Colonic mucosa (tissue), 4 donors: Measurements from ENCODE around the gene C8B. TPM values are rescaled to one million over a fixed set of nuclear protein-coding genes. Genes with fewer than 3 reads are reported as not detected.

ENCODE experiments used
- DNase-seq: peaks from one replicate; pipeline ENCODE4 v3.0.0-alpha.2; 2020
- H3K27ac ChIP-seq: fragments of 200-600 bp; one replicate; pipeline ENCODE4 v1.8.0; 2021
- H3K27me3 ChIP-seq: fragments of 200-600 bp; one replicate; pipeline ENCODE4 v1.8.0; 2021
- H3K36me3 ChIP-seq: fragments of 200-600 bp; one replicate; pipeline ENCODE4 v1.8.0; 2021
- H3K4me1 ChIP-seq: fragments of 200-600 bp; one replicate; pipeline ENCODE4 v1.8.0; 2021; ENCODE audit warnings: mild to moderate bottlenecking
- H3K4me3 ChIP-seq: fragments of 200-600 bp; one replicate; pipeline ENCODE4 v1.8.0; 2021
- H3K9ac ChIP-seq, 2 donors: one replicate each; pipeline ENCODE4 v1.7.0; 2013; ENCODE audit warnings: control low read depth in 2 of 2, low read depth in 2 of 2, low read length in 2 of 2
- H3K9me3 ChIP-seq: fragments of 200-600 bp; one replicate; pipeline ENCODE4 v1.8.0; 2021
- CTCF ChIP-seq: fragments of 200-600 bp; IDR thresholded peaks from one replicate; pipeline ENCODE4 v1.8.0; 2022; ENCODE audit warnings: antibody characterized with exemption, mild to moderate bottlenecking
- intact Hi-C: fragments of 100-400 bp; cut with DNase I; formaldehyde crosslinking; loops from one replicate; pipeline ENCODE4 v1.14.1; 2022
- total RNA-seq, 2 donors: library from RNA; stranded (reverse); fragmentation: NEBNext Ultra II Directional in 1 of 2; extraction: Animal tissue kit (Norgen Biotek cat#: 25700) in 1 of 2; gene quantifications; one replicate each; pipeline ENCODE4 v1.2.1, GENCODE V29; 2021
- donor health status: healthy.
- donor health status: DM: no; HTN: no; CAD: no.
- donor health status: DM: no; HTN: no; CAD: no.

The C8B gene
- total RNA-seq = not detected

GRCh38 chr1:56965916-56966697 is at the start of gene C8B:
TSS of gene C8B (minus strand) at chr1:56966015. CDS start at chr1:56965948, 67 bp downstream.
- H3K27ac ChIP-seq = no peak within 1 kb of the TSS
- no peak within 1 kb of the TSS for H3K9ac ChIP-seq
- H3K4me3 ChIP-seq = no peak within 1 kb of the TSS
- intact Hi-C loops = no loop called here
- no peak for TF ChIP-seq CTCF
- no peaks in the 10 kb centered on the region for H3K9me3 ChIP-seq
- no peak for DNase-seq
- H3K36me3 ChIP-seq = no peaks in the 10 kb centered on the region
- H3K27me3 ChIP-seq = no peaks in the 10 kb centered on the region
- H3K4me1 ChIP-seq = no peaks in the 10 kb centered on the region

- no peaks in the 10 kb centered on the region for H3K9me3 ChIP-seq
These were observed 49.3 kb upstream of the C8B start for GRCh38 chr1:57015071-57015470.

GRCh38 chr1:57013522-57013921 is 47.7 kb upstream of the C8B start:
- H3K4me1 ChIP-seq = no peaks in the 10 kb centered on the region
- H3K4me3 ChIP-seq = no peak overlapping the region
- no peaks in the 10 kb centered on the region for H3K36me3 ChIP-seq
- H3K27me3 ChIP-seq = no peaks in the 10 kb centered on the region
- no peak overlapping the region for H3K9ac ChIP-seq
- no peak for TF ChIP-seq CTCF
- no peak overlapping the region for H3K27ac ChIP-seq
- intact Hi-C loops = no loop called here
- no peak for DNase-seq
- H3K9me3 ChIP-seq = no peaks in the 10 kb centered on the region

More at GRCh38 chr1:57015071-57015470, 49.3 kb upstream of the C8B start:
- H3K27ac ChIP-seq = no peak overlapping the region
- no peaks in the 10 kb centered on the region for H3K4me1 ChIP-seq
- H3K9ac ChIP-seq = no peak overlapping the region
- H3K27me3 ChIP-seq = no peaks in the 10 kb centered on the region
- no peak for DNase-seq
- no peak overlapping the region for H3K4me3 ChIP-seq
- no peak for TF ChIP-seq CTCF
- intact Hi-C loops = no loop called here
- no peaks in the 10 kb centered on the region for H3K36me3 ChIP-seq

- Histone ChIP-seq H3K36me3 (no peaks in the 10 kb centered on the region), H3K9ac (no peak overlapping the region), H3K27me3 (no peaks in the 10 kb centered on the region), H3K4me3 (no peak overlapping the region), H3K9me3 (no peaks in the 10 kb centered on the region), H3K27ac (no peak overlapping the region), H3K4me1 (no peaks in the 10 kb centered on the region)
- no peak for TF ChIP-seq CTCF
- intact Hi-C loops = no loop called here
- no peak for DNase-seq
These were observed 46.5 kb upstream of the C8B start for GRCh38 chr1:57012315-57012714.

- Histone ChIP-seq H3K27ac (no peak overlapping the region), H3K4me1 (no peaks in the 10 kb centered on the region), H3K27me3 (no peaks in the 10 kb centered on the region), H3K4me3 (no peak overlapping the region), H3K36me3 (no peaks in the 10 kb centered on the region), H3K9ac (no peak overlapping the region), H3K9me3 (no peaks in the 10 kb centered on the region)
- intact Hi-C loops = no loop called here
- TF ChIP-seq CTCF = no peak
- no peak for DNase-seq
These were observed 44.7 kb upstream of the C8B start for GRCh38 chr1:57010511-57010910.
